ENCODE results near the gene TIMP3. TPM values are rescaled to one million over a fixed set of nuclear protein-coding genes. Genes with fewer than 3 reads are reported as not detected.

The TIMP3 gene
- total and polyA plus RNA-seq, 2 of the 4 experiments (the other 2 are of a cell fraction), result 98.8 to 179 TPM

DNA sequence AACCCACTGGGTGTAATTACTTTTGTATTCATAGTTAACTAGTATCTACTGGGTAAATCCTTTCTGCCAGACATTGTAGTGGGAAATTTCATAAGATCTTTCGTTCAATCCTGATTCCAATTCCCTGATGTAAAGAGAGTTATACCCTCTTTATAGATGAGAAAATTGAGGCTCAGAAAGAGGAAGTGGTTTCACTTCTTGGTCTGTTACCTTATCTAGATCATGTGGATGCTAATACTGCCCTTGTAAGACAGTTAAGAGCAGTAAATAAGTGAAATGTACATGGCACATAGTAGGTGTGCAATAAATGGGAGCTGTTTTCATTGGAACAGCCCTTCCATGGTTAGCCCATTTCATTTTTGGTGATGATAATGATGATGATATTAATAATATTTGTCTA is 46.7 kb downstream of the TIMP3 start:
- H2BK5ac ChIP-seq (ENCODE audit: low read depth, low read length, poor library complexity, severe bottlenecking), result no peak overlapping the region

More for the DNA sequence above, 46.7 kb downstream of the TIMP3 start:
- no peak overlapping the region for H3K27ac ChIP-seq (ENCODE audit: insufficient read depth, low read length)
- ChIA-PET CTCF (no interaction called here), POLR2A (ENCODE audit: unreplicated experiment) (no interaction called here)
- no peaks in the 10 kb centered on the region for H3K9me3 ChIP-seq (ENCODE audit: control insufficient read depth, insufficient read depth, low read length)
- no TSS peak for BruUV-seq (replicated peaks)
- dilution Hi-C loops (cut with HindIII; ENCODE audit: low sequenced_read_pairs, unreplicated experiment), result no loop called here
- H3K56ac ChIP-seq (ENCODE audit: extremely low read depth, insufficient read depth, low read length), result no peak overlapping the region
- no peak overlapping the region for H2BK120ac ChIP-seq (ENCODE audit: low read depth, low read length)
- H3K27me3 ChIP-seq (ENCODE audit: control insufficient read depth, insufficient read depth, low read length), result no peaks in the 10 kb centered on the region
- H3K18ac ChIP-seq (ENCODE audit: low read depth, low read length), result no peak overlapping the region
- no peak overlapping the region for H3K4me3 ChIP-seq (ENCODE audit: insufficient read depth, low read depth, low read length)
- no peak overlapping the region for H2BK20ac ChIP-seq (ENCODE audit: low read depth, low read length)
- no peak overlapping the region for H3K23ac ChIP-seq (ENCODE audit: low read depth, low read length)
- DNase-seq (no peak), ATAC-seq (ENCODE audit: low read depth) (no peak)
- in situ Hi-C loops (cut with MboI; ENCODE audit: low sequenced_read_pairs), result no loop called here
- no peak overlapping the region for H4K5ac ChIP-seq (ENCODE audit: low read depth, low read length)
- H3K79me1 ChIP-seq (ENCODE audit: low read depth in 1 of 2, low read length in 2 of 2), result peaks cover 33 to 91% of the 10 kb centered on the region in 2 experiments
- H3K14ac ChIP-seq (replicated peaks; ENCODE audit: low read depth, low read length), result no peak overlapping the region
- no peak overlapping the region for H3K4me2 ChIP-seq (ENCODE audit: low read depth, low read length)
- H2AK9ac ChIP-seq (replicated peaks; ENCODE audit: low read depth, low read length, poor library complexity), result no peak overlapping the region
- no peaks in the 10 kb centered on the region for H3K4me1 ChIP-seq (ENCODE audit: control insufficient read depth, insufficient read depth, low read length)
- no peak overlapping the region for H4K8ac ChIP-seq (ENCODE audit: low read depth in 2 of 2, low read length in 2 of 2)
- H4K91ac ChIP-seq (ENCODE audit: insufficient read depth, low read depth, low read length), result no peak overlapping the region
- no CpG with 5 or more reads among the region's 1 CpG for WGBS, 2 experiments (ENCODE audit: extremely low coverage in 2 of 2, insufficient read length in 1 of 2)
- H2AFZ ChIP-seq (replicated peaks; ENCODE audit: low read length, poor library complexity), result no peak overlapping the region
- peaks cover 64% of the 10 kb centered on the region for H3K36me3 ChIP-seq (ENCODE audit: control insufficient read depth, insufficient read depth, low read length)
- no peak overlapping the region for H3K4ac ChIP-seq (ENCODE audit: low read depth, low read length)
- H3K9me1 ChIP-seq (ENCODE audit: insufficient read depth, low read length), result peaks cover 44% of the 10 kb centered on the region; the same call in 1 of the 2 replicates
- peaks cover 97% of the 10 kb centered on the region for H4K20me1 ChIP-seq (ENCODE audit: insufficient read depth, low read length)
- H3K9ac ChIP-seq (ENCODE audit: low read depth, low read length), result no peak overlapping the region
- TF ChIP-seq ELK1 (IDR thresholded peaks at IDR 0.05; ENCODE audit: borderline replicate concordance, low read depth, low read length) (no peak), MXI1 (IDR thresholded peaks at IDR 0.05; ENCODE audit: borderline replicate concordance, low read depth, low read length) (no peak), BHLHE40 (IDR thresholded peaks at IDR 0.05; ENCODE audit: low read depth, low read length) (no peak), RCOR1 (IDR thresholded peaks at IDR 0.05; ENCODE audit: insufficient replicate concordance, low read length) (no peak), MAFK (IDR thresholded peaks at IDR 0.05; ENCODE audit: low read depth, low read length) (no peak), CEBPB (IDR thresholded peaks at IDR 0.05; ENCODE audit: low read depth, low read length) (no peak)
- TF ChIP-seq, protein P1, sequence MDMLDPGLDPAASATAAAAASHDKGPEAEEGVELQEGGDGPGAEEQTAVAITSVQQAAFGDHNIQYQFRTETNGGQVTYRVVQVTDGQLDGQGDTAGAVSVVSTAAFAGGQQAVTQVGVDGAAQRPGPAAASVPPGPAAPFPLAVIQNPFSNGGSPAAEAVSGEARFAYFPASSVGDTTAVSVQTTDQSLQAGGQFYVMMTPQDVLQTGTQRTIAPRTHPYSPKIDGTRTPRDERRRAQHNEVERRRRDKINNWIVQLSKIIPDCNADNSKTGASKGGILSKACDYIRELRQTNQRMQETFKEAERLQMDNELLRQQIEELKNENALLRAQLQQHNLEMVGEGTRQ (IDR thresholded peaks at IDR 0.05; ENCODE audit: low read depth, low read length), result no peak
- no peak overlapping the region for H2BK15ac ChIP-seq (ENCODE audit: low read depth, low read length)
- no peak overlapping the region for H2AK5ac ChIP-seq (ENCODE audit: low read depth, low read length)
- intact Hi-C loops (cut with micrococcal nuclease), result no loop called here

Measured in IMR-90 (cell line).